Measurements from ENCODE around the gene CAMK2B.
A peak's percentile ranks its signal among the peaks of the same experiment; 100 is the strongest.

Gene CAMK2B

DNA sequence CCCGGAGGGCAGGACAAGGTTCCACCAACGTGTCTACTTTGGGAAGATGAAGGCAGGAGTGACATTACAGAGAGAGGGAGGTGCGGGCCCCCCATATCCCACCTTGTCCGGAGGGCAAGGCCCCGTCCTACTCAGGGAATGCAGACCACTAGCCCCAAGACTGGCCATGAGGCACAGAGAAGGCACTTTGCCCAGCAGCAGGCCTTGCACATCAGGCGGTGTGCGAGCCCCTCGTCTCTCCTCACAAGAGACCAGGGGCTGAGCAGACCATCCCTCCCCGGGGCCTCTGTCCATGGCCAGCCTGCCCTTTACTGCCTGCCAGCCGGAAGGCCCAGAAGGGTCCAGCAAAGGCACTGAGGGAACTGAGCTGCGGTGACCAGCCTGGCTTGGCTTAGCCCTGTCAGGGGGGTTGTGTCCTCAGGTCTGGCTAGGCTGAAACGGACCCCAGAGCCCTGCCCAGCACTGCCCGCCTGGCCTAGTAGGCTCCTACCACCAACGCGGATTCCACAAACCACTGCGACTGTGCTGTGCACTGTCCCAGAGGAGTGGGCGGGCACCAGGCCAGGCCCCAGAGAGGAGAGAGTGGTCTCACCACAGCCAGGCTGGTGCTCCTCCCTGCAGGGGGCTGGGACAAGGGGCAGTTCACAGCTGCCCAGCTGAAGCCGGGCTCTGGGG lies 16.7 kb downstream of the CAMK2B start:
- DNase-seq = no peak

DNA sequence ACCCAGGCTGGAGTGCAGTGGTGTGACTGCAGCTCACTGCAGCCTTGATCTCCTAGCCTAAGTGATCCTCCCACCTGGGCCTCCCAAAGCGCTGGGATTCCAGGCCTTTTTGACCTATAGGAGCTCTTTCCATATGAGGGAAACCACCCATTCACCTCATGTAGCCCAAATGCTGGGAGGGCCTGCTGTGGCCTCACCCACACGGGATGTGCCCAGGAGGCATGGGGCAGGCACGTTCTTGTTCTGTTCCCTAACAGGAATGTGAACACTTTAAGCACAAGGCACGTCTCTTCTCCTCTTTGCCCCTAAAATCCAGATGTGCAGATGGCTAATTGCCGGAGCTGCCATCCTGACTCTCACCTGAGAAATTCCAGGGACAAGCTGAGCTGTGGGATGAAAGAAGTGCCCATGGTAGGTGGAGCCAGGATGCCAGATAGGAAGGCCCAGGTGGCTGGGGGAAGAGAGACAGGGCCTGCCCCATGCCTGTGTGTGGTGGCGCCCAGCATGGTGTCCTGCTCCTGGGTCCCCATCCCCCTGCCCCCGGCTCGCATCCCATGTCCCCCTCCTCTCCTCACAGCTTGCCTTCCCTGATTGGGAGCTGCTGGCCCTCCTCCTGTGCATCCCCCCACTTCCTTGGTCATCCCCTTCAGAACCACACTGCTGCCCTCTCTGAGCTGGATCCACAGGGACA lies 17.3 kb downstream of the CAMK2B start:
- no peak for DNase-seq

DNA sequence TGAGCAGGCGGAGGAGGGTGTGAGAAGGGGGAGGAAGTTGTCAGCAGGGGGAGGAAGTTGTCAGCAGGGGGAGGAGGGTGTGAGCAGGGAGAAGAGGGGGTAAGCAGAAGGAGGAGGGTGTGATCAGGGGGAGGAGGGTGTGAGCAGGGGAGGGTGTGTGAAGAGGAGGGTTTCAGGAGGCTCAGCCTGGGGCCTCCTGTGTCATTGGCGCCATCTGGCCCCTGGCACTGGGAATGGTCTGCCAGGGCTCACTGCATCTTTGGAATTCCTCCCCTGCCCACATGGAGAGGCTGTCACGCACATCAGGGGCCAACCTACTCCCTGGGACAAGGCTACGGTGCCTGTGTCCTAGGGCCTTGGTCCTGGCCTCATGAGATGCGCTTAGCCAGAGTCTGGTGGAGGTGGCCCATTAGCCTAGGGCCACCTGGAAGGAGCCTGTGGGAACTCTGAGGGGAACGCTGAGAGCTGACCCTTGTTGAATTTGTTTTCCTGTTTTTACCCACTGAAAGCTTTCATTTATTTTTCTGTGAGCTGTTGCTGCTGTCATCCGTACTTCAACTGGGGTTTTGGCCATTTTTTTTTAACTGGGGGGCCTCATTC lies 18.0 kb downstream of the CAMK2B start:
- DNase-seq = peak; percentile 70

DNA sequence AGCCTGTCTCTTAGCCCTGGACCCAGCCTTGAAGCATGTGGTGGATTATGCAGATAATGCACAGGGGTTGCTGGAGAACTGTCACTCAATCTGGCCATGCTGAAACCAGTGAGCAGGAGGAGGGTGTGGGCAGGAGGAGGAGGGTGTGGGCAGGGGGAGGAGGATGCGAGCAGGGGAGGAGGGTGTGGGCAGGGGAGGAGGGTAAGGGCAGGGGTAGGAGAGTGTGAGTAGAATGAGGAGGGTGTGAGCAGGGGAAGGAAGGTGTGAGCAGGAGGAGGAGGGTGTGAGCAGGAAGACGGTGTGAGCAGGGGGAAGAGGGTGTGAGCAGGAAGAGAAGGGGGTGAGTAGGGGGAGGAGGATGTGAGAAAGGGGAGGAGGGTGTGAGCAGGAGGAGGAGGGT lies 18.8 kb downstream of the CAMK2B start:
- no peak for DNase-seq

DNA sequence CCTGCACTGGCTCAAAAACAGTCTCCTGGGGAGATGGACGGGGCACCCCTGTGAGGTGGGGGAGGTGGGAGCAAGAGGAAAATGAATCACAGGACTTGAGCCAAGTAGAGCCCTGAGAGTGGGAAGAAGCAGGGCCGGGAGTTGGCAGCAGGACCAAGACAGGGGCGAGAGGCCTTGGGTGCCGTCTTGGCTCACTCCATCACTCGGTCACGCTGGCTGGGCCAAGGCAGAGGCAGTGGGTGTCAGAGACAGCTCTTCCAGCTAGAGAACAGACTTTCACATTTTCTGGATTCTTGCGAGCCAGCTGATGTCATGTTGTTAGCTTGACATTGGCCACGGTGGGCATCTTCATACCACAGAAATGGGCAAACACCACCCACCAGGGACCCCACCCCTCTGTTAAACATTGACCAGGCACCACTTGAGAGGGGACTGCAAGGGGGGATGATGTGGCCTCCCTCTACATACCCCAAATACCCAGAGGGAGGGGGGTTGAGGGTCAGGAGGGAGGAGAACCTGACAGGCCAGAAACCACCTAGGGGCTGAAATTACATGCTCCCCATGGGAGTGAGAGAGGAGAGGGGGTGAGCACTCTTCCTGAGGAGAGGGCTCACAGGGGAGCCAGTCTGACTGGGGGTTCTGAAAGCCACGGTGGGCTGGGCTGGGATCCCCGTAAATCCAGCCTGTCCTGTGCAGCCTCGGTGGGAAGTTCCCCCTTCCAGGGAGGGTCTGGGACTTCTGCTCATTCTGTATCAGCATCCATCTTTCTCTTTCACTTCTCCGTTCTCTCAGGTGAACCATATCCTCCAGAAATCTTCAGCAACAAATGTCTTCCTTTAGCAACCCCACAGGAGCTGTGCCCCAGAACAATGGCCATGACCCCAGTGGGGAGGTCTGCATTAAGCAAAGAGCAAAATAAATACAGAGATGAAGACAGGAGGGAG lies 19.6 kb downstream of the CAMK2B start:
- no peak for DNase-seq

DNA sequence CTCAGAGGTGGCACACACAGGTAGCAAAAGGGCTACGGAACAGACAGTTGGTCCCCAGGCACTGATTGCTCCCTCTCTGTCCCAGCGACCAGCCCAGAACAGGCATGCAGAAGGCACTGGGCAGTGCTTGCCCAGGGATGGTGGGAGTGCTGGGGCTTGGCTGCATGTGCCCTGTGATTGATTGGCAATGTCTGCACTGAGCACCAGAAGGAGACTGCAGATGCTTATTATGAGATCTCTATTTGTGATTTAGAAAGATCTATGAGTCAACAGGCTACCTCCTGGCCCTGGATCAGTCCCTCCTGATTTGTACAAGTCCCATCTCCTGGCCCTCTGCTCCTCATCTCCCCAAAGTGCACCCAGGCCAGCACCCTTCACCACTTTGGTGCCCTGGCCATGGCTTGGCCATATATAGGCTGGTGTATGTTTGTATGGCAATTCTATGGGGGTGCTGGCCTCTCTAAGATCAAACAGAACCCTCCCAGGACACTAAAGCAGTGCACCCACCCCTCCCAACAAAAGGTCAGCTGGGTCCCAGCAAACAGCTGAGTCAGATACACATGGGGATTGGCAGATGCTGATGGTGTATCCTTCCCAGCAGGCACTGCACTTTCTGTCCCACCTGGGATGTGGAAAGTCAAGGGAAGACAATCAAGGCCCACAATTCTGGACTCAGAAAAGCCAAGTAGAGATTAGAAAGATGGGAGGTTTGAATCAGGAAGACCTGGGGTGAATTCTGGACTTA lies 30.9 kb downstream of the CAMK2B start:
- DNase-seq = no peak

DNA sequence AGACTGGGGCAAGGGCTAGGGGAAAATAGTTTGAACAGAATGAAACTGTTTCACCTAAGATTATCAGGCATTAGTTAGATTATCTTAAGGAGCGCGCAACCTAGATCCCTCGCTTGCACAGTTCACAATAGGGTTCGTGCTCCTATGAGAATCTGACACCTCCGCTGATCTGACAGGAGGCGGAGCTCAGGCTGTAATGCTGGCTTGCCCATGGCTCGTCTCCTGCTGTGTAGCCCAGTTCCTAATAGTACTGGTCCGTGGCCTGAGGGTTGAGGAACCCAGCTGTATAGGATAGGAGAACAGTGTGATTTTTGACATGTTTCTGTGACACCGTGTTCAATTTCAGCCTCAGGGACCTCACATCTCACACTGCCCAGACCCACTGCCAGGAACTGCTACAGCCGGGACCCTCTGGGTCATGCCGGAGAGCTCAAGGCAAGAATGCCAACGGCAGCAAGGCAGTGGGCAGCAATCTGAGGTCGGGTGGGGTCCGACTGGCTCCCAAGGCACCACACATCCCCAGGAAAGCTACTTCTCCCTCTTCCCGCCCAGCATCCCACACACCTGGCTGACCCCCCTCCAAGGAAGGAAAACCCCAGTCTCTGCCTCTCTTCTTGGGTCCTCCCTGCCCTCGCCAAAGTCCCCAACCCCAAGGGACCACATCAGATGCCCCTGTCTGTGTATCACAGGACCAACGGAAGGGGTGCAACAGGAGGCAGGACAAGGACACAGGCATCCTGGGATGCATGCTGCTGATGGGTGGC lies 31.7 kb downstream of the CAMK2B start:
- DNase-seq = no peak

DNA sequence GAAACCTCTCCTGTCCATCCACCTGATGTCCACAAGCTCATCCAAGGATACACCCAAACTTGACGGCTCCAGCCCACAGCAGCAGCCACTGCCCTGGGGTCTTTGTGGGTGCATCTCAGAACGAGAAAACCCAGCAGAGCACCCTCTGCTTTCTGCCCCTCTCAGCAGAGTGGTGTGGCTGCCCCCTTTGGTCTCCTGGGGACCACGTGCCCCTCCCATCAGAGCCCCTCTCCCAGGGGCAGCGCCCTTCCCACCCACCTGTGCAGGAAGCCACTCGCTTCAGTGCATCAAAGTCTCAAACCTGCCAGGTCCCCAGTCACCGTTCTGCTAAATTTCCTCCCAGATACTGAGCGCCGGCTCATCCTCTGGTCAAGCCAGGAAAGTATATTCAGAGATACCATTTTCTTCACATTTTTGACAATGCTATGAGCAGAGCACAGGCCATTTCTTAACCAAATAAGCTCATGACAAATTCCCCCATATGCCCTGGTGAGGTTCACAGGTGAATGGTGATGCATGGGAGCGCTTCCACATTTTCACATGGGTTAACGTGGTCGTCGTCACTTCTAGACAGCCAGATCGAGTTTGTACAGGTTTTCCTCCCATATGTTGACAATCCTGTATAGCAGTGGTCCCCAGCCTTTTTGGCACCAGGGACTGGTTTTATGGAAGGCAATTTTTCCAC lies 32.4 kb downstream of the CAMK2B start:
- no peak for DNase-seq

DNA sequence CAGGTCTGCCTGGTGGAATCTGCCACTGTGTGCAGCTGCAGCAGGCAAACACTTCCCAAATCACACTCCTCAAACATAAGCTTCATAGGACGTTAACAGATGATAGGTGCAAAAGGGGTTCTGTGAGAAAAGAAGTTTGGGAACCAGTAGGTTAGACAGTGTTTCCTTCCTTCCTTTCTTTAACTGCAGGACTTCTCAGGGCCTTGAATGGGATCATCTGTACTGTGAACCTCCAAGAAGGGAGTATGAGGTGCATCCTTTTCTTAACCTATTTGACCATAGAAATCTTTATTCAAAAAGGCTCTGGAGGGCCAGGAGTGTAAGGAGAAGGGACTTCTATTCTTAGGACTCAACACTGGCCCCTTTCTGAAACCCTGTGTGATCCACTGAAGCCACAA lies 33.0 kb downstream of the CAMK2B start:
- no peak for DNase-seq

DNA sequence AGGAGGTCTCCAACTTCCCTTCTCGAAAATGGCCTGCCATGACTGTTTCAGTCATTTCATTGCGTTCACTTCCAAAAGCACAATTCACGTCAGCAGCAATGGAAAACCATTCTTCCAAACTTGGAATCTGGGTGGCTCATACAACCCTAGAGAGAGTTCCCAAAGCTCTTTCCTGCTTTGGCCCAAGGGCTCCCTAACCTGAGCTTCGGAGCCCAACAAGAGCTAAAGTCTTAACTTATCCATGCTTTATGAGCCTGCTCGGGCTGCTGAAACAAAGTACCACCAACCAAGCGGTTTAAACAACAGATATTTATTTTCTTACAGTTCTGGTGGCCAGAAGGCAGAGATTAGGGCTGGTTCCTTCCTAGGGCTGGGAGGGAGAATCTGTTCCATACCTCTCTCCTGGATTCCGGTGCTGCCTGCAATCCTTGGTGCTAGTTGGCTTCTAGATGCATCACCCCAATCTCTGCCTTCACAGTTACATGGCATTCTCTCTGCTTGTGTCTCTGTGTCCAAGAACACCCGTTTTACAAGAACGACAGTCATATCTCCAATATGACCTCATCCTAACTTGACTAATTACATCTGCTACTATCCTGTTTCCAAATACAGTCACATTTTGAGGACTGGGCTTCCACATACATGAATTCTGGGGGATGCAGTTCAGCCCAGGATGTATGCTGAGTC lies 33.5 kb downstream of the CAMK2B start:
- DNase-seq = no peak

DNA sequence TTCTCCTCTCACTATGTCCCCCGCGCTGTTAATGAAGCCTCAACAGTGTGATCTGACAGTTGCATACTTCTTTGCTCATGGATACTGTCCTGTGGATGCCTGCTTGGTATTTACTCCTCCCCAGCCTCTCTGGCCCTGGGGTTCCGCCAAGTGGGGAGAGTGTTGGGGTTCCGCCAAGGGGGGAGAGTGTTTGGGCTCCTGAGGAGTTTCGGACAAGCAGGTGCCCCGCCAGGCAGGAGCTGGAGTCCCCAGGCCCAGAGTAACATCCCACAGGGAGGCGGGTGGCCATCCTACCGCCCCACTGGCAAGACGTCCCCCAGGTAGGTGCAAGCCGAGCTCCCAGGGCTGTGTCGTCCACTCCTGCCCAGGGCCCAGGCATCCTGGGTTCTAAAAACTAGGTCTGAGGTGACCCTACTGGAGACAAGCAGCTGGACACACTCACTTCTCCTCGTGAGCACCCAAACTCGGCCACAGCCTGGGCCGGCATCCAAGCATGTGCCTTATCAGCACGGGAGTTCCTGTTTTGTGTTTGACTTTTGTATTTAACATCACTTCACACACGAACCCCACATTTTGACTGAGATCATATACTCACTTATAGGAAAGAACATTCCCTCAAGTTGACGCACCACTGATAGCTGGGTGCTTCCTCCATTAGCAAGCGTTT lies 34.2 kb downstream of the CAMK2B start:
- no peak for DNase-seq

DNA sequence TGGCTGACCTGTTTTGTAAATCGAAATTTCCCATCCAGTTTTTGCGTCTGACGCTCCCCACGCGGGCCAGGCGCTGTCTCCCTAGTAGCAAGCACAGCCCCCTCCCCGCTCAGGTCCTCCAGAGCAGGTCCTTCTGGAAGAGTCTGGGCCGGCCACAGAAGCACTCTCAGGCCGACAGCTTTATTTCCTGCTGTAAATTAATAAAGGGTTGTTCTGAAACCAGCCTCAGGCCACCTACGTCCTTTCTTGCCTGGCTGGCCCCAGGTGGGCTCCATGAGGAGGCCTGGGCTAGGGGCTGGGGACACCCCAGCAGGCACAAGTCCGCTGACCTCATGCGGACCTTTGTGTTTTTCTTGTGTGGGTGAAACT lies 35.2 kb downstream of the CAMK2B start:
- no peak for DNase-seq

DNA sequence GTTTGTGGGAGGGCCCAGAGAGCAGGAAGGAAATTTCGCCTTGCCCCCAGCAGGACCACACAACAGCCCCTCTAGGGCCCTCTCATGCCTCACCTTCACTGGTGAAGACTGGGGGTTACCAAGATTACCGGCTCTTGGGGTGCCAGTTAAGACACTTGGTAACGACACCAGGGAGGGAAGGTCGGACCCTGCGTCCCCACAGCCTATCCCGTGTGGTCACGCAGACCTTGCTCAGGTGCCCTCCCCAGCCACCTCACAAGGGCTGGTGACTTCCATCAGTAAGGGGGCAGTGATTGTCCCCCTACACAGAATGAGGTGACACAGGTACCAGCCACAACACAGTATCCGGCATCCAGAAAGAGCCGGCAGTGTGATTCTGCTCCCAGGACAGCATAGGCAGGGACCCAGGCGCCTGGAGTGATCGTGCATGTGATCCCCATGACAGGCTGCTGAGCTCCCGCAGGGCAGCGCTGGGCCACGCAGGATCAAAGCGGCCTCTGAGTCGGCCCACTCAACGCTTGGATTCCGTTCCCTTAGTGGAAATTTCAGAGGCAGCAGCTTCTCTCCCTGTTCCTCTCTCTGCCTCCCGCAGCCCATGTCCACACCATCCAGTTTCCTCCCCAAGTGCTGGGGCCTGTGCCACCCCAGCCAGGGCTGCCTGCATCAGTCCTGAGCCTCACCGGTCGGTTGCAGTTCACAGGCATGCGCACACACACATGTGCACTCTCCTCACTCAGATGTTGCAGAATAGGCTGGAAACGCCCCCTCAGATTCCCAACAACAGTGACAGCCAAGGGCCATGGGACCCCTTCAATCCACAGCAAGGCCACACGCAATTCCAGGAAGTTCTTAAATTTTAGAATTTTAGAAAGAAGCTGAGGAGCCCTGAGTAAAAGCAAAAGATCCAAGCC lies 35.8 kb downstream of the CAMK2B start:
- DNase-seq = no peak

DNA sequence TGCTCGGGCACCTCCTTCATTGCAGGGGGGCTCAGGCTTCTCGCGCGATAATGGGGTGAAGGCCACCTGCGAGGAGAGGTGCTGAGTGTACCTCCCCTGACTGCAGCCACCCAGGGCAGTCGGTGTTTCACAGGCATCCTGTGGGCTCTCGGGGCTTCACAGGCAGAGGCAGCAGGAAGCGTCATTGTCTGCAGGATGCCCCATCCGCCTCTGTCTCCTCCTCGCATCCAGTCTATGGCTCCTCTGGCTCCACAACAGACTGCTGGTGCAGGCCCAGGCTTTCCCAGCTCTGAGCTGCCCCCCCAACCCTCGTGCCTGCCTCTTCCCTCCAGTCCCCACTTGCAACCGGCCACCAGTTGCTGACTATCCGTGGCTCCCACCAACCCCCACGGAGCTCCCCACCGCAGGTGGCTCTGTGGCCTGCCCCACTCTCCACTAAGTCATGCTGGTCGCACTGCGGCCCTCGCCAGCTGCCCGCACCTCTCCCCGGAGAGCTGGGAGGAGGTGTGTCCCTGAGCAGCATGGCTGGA lies 36.5 kb downstream of the CAMK2B start:
- DNase-seq = no peak

DNA sequence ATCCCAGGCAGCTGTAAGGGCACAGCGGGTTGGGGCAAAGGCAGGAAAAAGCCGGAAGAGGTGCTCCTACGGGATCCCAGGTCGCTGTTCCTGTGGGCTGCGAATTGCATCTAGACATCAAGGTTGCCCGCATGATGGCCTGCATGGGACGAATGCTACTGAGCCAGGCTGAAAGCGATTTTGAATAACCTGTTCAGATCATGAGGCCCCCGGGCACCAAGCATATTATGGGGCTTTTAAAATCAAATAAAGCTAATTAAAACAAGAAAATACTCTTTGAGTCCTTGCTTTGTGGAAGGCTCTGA lies 37.1 kb downstream of the CAMK2B start:
- DNase-seq = no peak

DNA sequence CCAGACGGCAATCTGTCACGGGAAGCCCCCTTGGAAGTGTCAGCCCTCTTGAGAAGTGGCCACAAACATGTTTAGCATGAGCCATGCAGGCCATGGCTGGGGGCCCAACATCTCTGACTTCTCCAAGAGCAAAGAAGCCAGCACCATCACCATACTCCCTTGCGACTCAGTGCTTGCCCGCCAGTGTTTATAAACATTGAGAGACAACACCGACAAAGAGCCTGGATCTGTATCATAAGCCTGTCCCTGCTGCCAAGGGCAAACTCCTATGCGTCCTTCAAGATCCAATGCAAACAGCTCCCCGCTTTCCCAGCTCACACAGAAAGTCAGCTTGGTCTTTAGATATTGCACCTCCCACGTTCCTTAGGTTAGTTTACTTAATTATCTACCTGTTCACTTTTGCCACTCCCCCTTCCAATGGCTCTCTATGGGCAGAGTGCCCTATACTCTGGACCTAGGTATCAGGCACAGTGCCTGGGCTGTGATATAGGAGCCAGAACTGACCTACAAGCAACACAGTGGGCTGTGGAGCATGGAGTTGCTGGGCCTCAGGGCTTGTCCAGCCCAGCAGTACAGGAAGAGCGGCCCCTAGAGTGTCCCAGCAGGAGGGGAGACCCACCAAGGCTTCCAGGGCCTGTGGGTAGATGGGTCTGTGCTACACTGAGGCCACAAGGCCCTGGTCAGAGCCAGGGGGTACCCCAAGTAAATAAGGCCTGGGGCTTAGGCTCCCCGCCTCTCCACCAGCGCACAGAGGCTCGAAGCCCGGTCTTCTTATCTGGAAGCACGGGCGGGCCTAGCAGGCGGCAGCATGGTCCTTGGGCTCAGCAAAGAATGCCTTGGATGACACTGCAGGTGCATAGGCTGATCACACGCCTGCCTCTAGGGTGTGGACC lies 37.7 kb downstream of the CAMK2B start:
- no peak for DNase-seq

DNA sequence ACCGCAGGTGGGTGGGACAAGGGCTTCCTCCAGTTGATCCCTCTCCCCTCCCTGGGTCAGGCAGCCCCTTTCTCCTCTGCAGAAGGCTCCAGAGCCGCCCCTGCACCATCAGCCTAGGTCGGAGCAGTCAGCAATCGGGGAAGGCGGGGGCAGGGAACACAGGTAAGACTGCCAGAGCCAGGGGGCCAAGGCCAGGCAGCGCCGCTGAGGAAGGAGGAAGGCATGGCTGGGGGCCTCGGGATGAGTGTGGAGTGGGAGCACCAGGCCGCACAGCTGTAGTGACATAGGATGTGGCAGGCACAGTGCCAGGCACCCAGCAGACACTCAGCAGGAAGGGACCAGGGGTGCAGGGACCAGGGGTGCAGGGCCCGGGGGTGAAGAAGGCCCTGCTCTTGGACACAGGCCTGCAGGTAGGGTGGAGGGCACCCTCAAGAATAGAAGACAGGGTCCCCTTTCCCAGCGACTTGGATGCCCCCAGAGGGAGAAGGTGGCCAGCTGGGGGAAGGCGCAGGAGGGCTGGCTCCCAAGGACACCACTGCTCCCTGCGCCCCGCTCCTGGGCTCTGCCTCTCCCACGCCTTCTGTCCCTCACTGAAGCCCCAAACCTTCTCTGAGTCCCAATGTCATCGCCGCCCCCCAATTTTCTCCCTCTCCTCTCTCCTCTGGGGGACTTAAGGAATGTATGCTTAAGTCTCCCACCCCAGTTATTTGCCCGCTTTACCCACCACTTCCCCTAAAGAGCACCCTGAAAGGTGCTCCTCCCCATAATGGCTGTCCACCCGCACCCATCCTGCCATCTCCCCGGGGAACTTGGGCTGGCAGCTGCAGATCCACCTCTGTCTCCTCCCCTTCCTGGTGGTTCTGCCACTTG lies 38.5 kb downstream of the CAMK2B start:
- DNase-seq = no peak

All from fibroblast of skin of right biceps (primary cell).